ENCODE results near the gene PAWR. TPM values are rescaled to one million over a fixed set of nuclear protein-coding genes. Genes with fewer than 3 reads are reported as not detected.
"Not testable (repeated sequence)": the region's sequence is repeated elsewhere in the genome, so short reads cannot be mapped to it uniquely, and the experiment has no call there.

The PAWR gene
- total RNA-seq, 2 experiments from 2014 or later = 4.6 to 5.3 TPM

- CTCF ChIA-PET = no interaction called here
- no peak overlapping the region for H3K27ac Mint-ChIP-seq
- intact Hi-C loops (cut with micrococcal nuclease) = no loop called here
- no peak overlapping the region for H3K4me3 Mint-ChIP-seq
- no peak for DNase-seq
- H3K36me3 Mint-ChIP-seq = no peaks in the 10 kb centered on the region
- no peaks in the 10 kb centered on the region for H3K9me3 Mint-ChIP-seq
- POLR2A ChIA-PET = no interaction called here
- H3K4me1 Mint-ChIP-seq (ENCODE audit: low read depth) = peaks cover 9% of the 10 kb centered on the region
- peaks cover 39% of the 10 kb centered on the region for H3K27me3 Mint-ChIP-seq
These were observed 2.3 kb upstream of the PAWR start for GRCh38 chr12:79692860-79693577.

DNA sequence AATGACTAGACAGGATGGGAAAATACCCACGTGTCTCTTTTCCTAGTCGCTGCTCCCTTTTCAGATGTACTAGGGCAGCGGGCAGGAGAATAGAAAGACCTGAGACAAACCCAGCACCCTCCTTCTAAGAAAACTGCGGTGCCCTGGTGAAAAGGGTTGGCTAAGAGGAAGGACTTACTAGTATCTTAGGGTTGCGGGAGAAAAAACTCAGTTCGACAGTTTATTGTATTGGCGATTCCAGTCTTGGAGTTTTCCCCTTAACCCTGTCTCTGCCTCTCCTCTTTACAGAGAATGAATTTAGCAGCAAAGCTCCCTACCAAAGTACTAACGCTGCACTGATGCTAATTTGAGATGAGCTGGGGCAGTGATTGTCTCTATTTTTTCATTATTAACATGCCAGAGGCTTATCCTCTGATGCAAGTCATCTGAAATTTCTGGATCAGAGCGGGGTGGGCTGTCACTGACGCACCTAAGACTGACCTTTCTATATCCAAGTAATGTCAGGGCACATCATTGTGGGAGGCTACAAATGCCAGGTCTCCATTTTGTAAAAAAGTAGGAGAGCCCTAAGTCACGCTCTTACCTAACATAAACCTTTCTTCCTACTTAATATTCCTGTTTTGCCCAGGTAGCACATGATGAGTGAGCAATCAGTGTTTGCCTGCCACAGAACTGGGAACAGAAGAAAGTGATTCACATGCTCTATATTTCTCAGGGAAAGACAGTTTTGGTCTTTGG is 916 bp upstream of the PAWR start:
- H3K4me3 Mint-ChIP-seq = peak overlapping the region; percentile 65
- H3K27ac Mint-ChIP-seq = no peak overlapping the region
- H3K36me3 Mint-ChIP-seq = no peaks in the 10 kb centered on the region
- peaks cover 9% of the 10 kb centered on the region for H3K4me1 Mint-ChIP-seq (ENCODE audit: low read depth)
- no peak for DNase-seq
- H3K27me3 Mint-ChIP-seq = peaks cover 41% of the 10 kb centered on the region
- no peaks in the 10 kb centered on the region for H3K9me3 Mint-ChIP-seq
- CTCF ChIA-PET = interaction anchor here (0.6 kb wide), 1 partner anchor 16 kb away, joined by 3 read pairs; no protein-coding TSS in a partner anchor
- intact Hi-C loops (cut with micrococcal nuclease) = loop anchor here (2.0 kb wide), 1 partner anchor 47 kb away; no protein-coding TSS in a partner anchor
- POLR2A ChIA-PET = no interaction called here

DNA sequence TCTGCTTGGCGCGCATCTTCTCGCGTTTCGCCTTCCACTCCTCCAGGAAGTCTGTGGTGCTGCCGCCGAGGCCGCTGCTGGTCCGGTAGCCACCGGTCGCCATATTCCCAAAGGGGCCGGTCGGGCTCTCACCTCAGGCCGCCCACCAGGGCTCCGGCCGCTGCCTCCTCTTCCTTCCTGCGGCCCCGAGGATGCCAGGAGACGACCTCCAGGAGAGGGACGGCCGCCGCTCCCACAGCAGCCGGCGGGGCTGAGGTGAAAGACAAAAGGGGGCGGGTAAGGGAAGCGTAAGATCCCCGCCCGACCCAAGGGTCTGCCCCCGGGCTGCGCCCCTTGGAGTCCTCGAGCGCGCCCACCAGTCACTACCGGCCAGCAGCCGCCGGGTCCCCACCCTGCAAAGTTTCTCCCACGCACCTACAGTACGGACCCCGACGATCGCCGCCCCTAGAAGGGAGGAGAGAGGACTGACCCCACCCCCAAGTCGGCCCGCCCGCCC is 574 bp downstream of the PAWR start:
- Mint-ChIP-seq H3K4me3 (peak overlapping the region; percentile 72), H3K27ac (no peak overlapping the region), H3K36me3 (no peaks in the 10 kb centered on the region), H3K27me3 (peaks cover 52% of the 10 kb centered on the region), H3K9me3 (no peaks in the 10 kb centered on the region), H3K4me1 (ENCODE audit: low read depth) (peaks cover 9% of the 10 kb centered on the region)
- CTCF ChIA-PET = interaction anchor here (0.5 kb wide), 1 partner anchor 265 kb away, joined by 3 read pairs; no protein-coding TSS in a partner anchor
- DNase-seq = no peak
- POLR2A ChIA-PET = no interaction called here
- intact Hi-C loops (cut with micrococcal nuclease) = loop anchor here (2.0 kb wide), 1 partner anchor 49 kb away; no protein-coding TSS in a partner anchor

DNA sequence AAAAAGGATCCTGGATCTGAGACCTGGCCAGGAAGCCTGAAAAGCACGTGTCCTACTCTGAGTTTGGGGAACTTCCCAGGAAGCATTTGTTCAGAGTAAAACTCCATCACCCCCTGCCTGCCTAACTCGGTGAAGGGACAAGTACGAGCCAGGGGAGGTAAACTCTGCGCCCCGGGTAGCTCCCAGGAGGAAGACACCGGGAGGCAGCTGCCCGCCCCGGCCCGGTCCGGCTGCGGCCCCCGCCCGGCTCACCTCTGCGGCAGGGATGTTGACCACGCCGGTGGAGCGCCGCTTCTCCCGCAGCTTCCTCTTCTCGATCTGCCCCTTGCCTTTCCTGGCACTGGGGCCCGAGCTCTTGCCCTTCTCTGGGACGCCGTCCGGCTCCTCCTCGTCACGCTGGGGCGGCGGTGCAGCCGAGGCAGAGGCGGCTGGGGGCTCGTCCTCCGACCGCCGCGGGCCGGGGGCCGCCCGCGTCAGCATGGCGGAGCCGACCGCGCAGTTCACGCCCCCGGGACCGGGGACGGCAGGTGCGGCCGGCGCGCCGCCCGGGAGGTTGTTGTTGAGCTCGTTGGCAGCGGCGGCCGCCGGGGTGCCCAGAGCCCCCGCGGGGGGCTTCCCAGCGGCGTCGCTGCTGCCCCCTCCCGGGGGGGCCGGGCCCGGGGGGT is 1.2 kb downstream of the PAWR start:
- Mint-ChIP-seq H3K4me3 (peak overlapping the region; percentile 72), H3K27me3 (peaks cover 50% of the 10 kb centered on the region), H3K27ac (no peak overlapping the region), H3K36me3 (no peaks in the 10 kb centered on the region), H3K4me1 (ENCODE audit: low read depth) (peaks cover 9% of the 10 kb centered on the region), H3K9me3 (no peaks in the 10 kb centered on the region)
- ChIA-PET POLR2A (no interaction called here), CTCF (interaction anchor here (0.5 kb wide), 1 partner anchor 264 kb away, joined by 3 read pairs; no protein-coding TSS in a partner anchor)
- DNase-seq = peak; percentile 18
- intact Hi-C loops (cut with micrococcal nuclease) = loop anchor here (2.0 kb wide), 2 partner anchors 49 to 245 kb away; partner anchors contain the start of gene PPP1R12A

DNA sequence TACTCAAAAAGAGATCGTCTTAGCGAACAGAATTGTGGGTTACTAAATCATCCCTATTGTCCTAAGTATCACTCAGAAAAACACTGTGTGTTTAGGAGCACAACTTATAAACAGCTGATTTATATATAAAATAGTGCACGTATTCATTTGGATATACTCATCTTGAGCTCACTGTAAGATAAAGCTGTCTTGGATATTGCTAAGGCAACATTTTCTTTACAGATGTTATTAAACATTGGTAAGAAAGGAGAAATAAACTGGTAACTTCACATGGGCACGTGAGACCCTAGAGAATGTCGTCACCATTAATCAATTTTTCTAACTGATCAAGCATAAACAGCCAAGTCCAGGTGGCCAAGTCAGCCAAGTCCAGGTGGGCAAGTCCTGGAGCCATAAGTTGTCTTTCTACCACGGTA is 1.7 kb downstream of the PAWR start:
- DNase-seq = no peak
- POLR2A ChIA-PET = no interaction called here
- Mint-ChIP-seq H3K27me3 (peaks cover 48% of the 10 kb centered on the region), H3K4me1 (ENCODE audit: low read depth) (peaks cover 9% of the 10 kb centered on the region), H3K27ac (no peak overlapping the region), H3K9me3 (no peaks in the 10 kb centered on the region), H3K4me3 (peak overlapping the region; percentile 52), H3K36me3 (no peaks in the 10 kb centered on the region)
- intact Hi-C loops (cut with micrococcal nuclease) = loop anchor here (2.0 kb wide), 1 partner anchor 246 kb away; the partner anchor contains the start of gene PPP1R12A
- CTCF ChIA-PET = no interaction called here

- Mint-ChIP-seq H3K27ac (no peak overlapping the region), H3K4me3 (peak overlapping the region; percentile 52), H3K4me1 (ENCODE audit: low read depth) (peaks cover 9% of the 10 kb centered on the region), H3K27me3 (peaks cover 48% of the 10 kb centered on the region), H3K36me3 (no peaks in the 10 kb centered on the region), H3K9me3 (no peaks in the 10 kb centered on the region)
- intact Hi-C loops (cut with micrococcal nuclease) = loop anchor here (2.0 kb wide), 1 partner anchor 246 kb away; the partner anchor contains the start of gene PPP1R12A
- DNase-seq = no peak
- ChIA-PET CTCF (interaction anchor here (0.6 kb wide), 1 partner anchor 49 kb away, joined by 4 read pairs; no protein-coding TSS in a partner anchor), POLR2A (no interaction called here)
These were observed 2.2 kb downstream of the PAWR start for GRCh38 chr12:79688376-79689060.

- H3K9me3 Mint-ChIP-seq = no peaks in the 10 kb centered on the region
- no peak overlapping the region for H3K4me3 Mint-ChIP-seq
- H3K27ac Mint-ChIP-seq = no peak overlapping the region
- POLR2A ChIA-PET = no interaction called here
- CTCF ChIA-PET = interaction anchor here (0.6 kb wide), 1 partner anchor 50 kb away, joined by 4 read pairs; no protein-coding TSS in a partner anchor
- DNase-seq = no peak
- H3K36me3 Mint-ChIP-seq = no peaks in the 10 kb centered on the region
- H3K4me1 Mint-ChIP-seq (ENCODE audit: low read depth) = peaks cover 9% of the 10 kb centered on the region
- peaks cover 46% of the 10 kb centered on the region for H3K27me3 Mint-ChIP-seq
- intact Hi-C loops (cut with micrococcal nuclease) = loop anchor here (2.0 kb wide), 1 partner anchor 247 kb away; the partner anchor contains the start of gene PPP1R12A
These were observed 3.0 kb downstream of the PAWR start for GRCh38 chr12:79687711-79688260.

DNA sequence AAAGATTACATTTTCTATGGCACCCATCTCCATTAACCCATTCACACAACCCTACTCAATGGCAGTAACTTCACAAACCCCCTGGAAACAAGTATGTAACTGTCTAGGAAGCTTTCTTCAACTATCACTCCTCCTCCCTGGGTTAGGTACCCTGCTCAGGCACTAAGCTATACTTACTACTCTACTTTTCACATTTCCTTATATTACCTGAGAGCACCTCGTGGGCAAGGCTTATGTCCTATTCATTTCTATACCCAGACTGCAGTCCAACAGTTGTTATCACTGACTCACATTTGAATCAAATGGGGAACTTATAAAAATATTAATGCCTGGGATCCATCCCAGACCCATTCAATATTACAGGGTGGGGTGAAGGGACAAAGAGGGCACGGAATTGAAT is 4.6 kb downstream of the PAWR start:
- no peak overlapping the region for H3K27ac Mint-ChIP-seq
- CTCF ChIA-PET = no interaction called here
- H3K4me3 Mint-ChIP-seq = no peak overlapping the region
- no peak for DNase-seq
- intact Hi-C loops (cut with micrococcal nuclease) = no loop called here
- POLR2A ChIA-PET = no interaction called here
- peaks cover 34% of the 10 kb centered on the region for H3K27me3 Mint-ChIP-seq
- no peaks in the 10 kb centered on the region for H3K36me3 Mint-ChIP-seq
- H3K4me1 Mint-ChIP-seq (ENCODE audit: low read depth) = peaks cover 6% of the 10 kb centered on the region
- H3K9me3 Mint-ChIP-seq = no peaks in the 10 kb centered on the region

DNA sequence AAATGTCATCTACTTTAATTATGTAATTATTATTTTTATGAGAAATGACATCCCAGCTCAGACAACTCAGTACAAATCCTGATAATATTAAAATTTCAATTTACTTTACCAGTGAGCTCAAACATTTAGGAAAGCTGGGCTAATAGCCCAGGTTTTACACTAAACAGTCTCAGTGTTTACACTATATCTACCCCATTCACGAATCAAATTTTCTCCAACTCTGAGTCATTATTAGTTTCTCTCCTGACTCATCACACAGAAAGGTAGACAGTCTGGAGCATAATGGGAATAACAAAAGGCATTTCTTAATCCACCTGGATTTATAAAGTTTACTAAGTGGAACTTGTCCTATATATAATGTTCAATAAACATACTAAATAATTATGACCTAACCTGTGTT is 5.7 kb downstream of the PAWR start:
- no peak for DNase-seq
- intact Hi-C loops (cut with micrococcal nuclease) = no loop called here
- peaks cover 31% of the 10 kb centered on the region for H3K27me3 Mint-ChIP-seq
- no peak overlapping the region for H3K4me3 Mint-ChIP-seq
- no peak overlapping the region for H3K27ac Mint-ChIP-seq
- H3K4me1 Mint-ChIP-seq (ENCODE audit: low read depth) = peaks cover 6% of the 10 kb centered on the region
- ChIA-PET POLR2A (no interaction called here), CTCF (no interaction called here)
- no peaks in the 10 kb centered on the region for H3K36me3 Mint-ChIP-seq
- H3K9me3 Mint-ChIP-seq = no peaks in the 10 kb centered on the region

- H3K9me3 Mint-ChIP-seq; H3K36me3 Mint-ChIP-seq; H3K4me1 Mint-ChIP-seq (ENCODE audit: low read depth); H3K27ac Mint-ChIP-seq; intact Hi-C loops (cut with micrococcal nuclease); POLR2A ChIA-PET; CTCF ChIA-PET; DNase-seq; H3K4me3 Mint-ChIP-seq: not testable (repeated sequence)
- peaks cover 32% of the 10 kb centered on the region for H3K27me3 Mint-ChIP-seq
These were observed 6.4 kb downstream of the PAWR start for GRCh38 chr12:79684338-79684737.

DNA sequence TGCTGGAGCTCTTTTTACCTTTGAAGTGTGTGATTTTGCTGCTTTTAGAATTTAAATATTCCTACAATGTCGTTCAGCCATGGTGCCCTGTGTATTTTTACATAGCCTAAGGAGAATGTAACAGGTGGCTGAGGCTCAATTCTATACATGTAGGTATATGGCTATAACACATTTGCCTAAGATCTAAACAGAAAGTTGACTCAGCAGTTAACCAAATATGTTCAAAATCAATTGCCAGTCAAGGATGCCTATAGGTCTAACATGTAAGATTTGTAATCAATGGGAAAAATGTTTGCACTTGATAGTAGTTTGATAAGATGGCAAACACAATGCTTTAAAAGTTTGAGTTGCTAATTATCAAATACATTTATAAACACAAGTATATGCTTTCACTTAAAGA is 8.2 kb downstream of the PAWR start:
- no peak overlapping the region for H3K27ac Mint-ChIP-seq
- intact Hi-C loops (cut with micrococcal nuclease) = no loop called here
- no peaks in the 10 kb centered on the region for H3K36me3 Mint-ChIP-seq
- H3K4me1 Mint-ChIP-seq (ENCODE audit: low read depth) = no peaks in the 10 kb centered on the region
- ChIA-PET CTCF (no interaction called here), POLR2A (no interaction called here)
- no peak for DNase-seq
- no peaks in the 10 kb centered on the region for H3K9me3 Mint-ChIP-seq
- H3K4me3 Mint-ChIP-seq = no peak overlapping the region
- peaks cover 25% of the 10 kb centered on the region for H3K27me3 Mint-ChIP-seq
